ENCODE results near the gene DTHD1. TPM values are rescaled to one million over a fixed set of nuclear protein-coding genes. Genes with fewer than 3 reads are reported as not detected.
A peak's percentile ranks its signal among the peaks of the same experiment; 100 is the strongest.

DTHD1 gene
- total RNA-seq, 1 experiment from 2014 or later = not detected

- intact Hi-C loops (cut with micrococcal nuclease) = no loop called here
These were observed 110.6 kb downstream of the DTHD1 start for GRCh38 chr4:36392024-36392423.

DNA sequence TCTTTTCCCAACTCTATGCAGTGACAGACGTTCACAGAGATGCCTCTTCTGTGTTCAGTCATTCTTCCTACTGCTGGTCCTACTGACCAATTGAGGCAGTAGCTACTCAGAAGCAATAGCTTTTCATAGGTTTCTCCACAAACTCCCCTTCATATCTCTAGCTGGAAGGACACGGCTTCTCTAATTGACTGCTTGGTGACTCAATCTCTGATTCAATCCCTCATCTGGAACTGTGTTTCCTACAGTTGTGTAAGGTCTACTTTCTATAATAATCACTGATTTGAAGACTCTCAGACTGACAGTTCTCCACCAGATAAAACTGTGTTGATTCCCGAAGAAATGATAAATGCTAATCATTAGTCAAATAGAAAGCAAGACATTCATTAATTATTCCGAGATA lies 111.5 kb downstream of the DTHD1 start:
- Histone ChIP-seq H3K9me2 (replicated peaks; ENCODE audit: low read length) (no peaks in the 10 kb centered on the region), H3F3A (ENCODE audit: low read length, unreplicated experiment) (no peaks in the 10 kb centered on the region), H3K9ac (ENCODE audit: low read length) (no peak overlapping the region), H3K79me2 (ENCODE audit: low read length) (no peaks in the 10 kb centered on the region), H4K20me1 (ENCODE audit: low read length) (no peaks in the 10 kb centered on the region), H3K4me2 (ENCODE audit: low read length) (no peak overlapping the region), H3K4me1 (ENCODE audit: insufficient read depth, low read length) (no peaks in the 10 kb centered on the region), H2AFZ (ENCODE audit: low read length) (no peak overlapping the region), H3K4me3 (ENCODE audit: low read length) (no peak overlapping the region), H3K27me3 (ENCODE audit: low read length) (peaks cover 11% of the 10 kb centered on the region), H3K36me3 (ENCODE audit: low read depth, low read length) (no peaks in the 10 kb centered on the region), H3K27ac (ENCODE audit: low read length) (no peak overlapping the region), H3K9me3 (ENCODE audit: low read length) (no peaks in the 10 kb centered on the region)
- DNase-seq = no peak
- TF ChIP-seq EZH2phosphoT487 (IDR thresholded peaks at IDR 0.05; ENCODE audit: borderline replicate concordance, low read length) = no peak
- TF ChIP-seq, protein P1, sequence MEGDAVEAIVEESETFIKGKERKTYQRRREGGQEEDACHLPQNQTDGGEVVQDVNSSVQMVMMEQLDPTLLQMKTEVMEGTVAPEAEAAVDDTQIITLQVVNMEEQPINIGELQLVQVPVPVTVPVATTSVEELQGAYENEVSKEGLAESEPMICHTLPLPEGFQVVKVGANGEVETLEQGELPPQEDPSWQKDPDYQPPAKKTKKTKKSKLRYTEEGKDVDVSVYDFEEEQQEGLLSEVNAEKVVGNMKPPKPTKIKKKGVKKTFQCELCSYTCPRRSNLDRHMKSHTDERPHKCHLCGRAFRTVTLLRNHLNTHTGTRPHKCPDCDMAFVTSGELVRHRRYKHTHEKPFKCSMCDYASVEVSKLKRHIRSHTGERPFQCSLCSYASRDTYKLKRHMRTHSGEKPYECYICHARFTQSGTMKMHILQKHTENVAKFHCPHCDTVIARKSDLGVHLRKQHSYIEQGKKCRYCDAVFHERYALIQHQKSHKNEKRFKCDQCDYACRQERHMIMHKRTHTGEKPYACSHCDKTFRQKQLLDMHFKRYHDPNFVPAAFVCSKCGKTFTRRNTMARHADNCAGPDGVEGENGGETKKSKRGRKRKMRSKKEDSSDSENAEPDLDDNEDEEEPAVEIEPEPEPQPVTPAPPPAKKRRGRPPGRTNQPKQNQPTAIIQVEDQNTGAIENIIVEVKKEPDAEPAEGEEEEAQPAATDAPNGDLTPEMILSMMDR (conservative IDR thresholded peaks at IDR 0.05; ENCODE audit: low read depth, low read length) = no peak
- TF ChIP-seq EZH2 (IDR thresholded peaks at IDR 0.05; ENCODE audit: low read length, unreplicated experiment) = no peak
- intact Hi-C loops (cut with micrococcal nuclease) = no loop called here
- POLR2A ChIA-PET (ENCODE audit: unreplicated experiment) = no interaction called here
- ATAC-seq = no peak
- CTCF ChIA-PET = no interaction called here
- no TSS peak for BruUV-seq (replicated peaks)

More at GRCh38 chr4:36392024-36392423, 110.6 kb downstream of the DTHD1 start:
- BruUV-seq (replicated peaks) = no TSS peak
- Histone ChIP-seq H3K9ac (ENCODE audit: low read length) (no peak overlapping the region), H4K20me1 (ENCODE audit: low read length) (no peaks in the 10 kb centered on the region), H3K79me2 (ENCODE audit: low read length) (no peaks in the 10 kb centered on the region), H3F3A (ENCODE audit: low read length, unreplicated experiment) (no peaks in the 10 kb centered on the region), H2AFZ (ENCODE audit: low read length) (no peak overlapping the region), H3K27ac (ENCODE audit: low read length) (no peak overlapping the region), H3K4me3 (ENCODE audit: low read length) (no peak overlapping the region), H3K9me2 (replicated peaks; ENCODE audit: low read length) (no peaks in the 10 kb centered on the region), H3K27me3 (ENCODE audit: low read length) (peaks cover 13% of the 10 kb centered on the region), H3K9me3 (ENCODE audit: low read length) (no peaks in the 10 kb centered on the region), H3K4me1 (ENCODE audit: insufficient read depth, low read length) (no peaks in the 10 kb centered on the region), H3K36me3 (ENCODE audit: low read depth, low read length) (no peaks in the 10 kb centered on the region), H3K4me2 (ENCODE audit: low read length) (no peak overlapping the region)
- DNase-seq (peak; percentile 20), ATAC-seq (peak; percentile 56)
- ChIA-PET POLR2A (ENCODE audit: unreplicated experiment) (no interaction called here), CTCF (no interaction called here)
- no peak for TF ChIP-seq EZH2phosphoT487 (IDR thresholded peaks at IDR 0.05; ENCODE audit: borderline replicate concordance, low read length)
- no peak for TF ChIP-seq EZH2 (IDR thresholded peaks at IDR 0.05; ENCODE audit: low read length, unreplicated experiment)
- TF ChIP-seq, protein P1 (conservative IDR thresholded peaks at IDR 0.05; ENCODE audit: low read depth, low read length) = no peak

Other genes starting within 250 kb of the DTHD1 start
- gene ARAP2, start 37.1 kb upstream of the DTHD1 start, total RNA-seq (2014; rRNA removed) = 12.5 and 13.2 TPM in 2 replicates

Data from PC-3 (cell line).